ENCODE results near the gene TIGD7.
"Not testable (repeated sequence)": the region's sequence is repeated elsewhere in the genome, so short reads cannot be mapped to it uniquely, and the experiment has no call there.

TIGD7 gene

GRCh38 chr16:3282103-3282729 lies 23.0 kb downstream of the TIGD7 start:
- DNase-seq, result no peak

DNA sequence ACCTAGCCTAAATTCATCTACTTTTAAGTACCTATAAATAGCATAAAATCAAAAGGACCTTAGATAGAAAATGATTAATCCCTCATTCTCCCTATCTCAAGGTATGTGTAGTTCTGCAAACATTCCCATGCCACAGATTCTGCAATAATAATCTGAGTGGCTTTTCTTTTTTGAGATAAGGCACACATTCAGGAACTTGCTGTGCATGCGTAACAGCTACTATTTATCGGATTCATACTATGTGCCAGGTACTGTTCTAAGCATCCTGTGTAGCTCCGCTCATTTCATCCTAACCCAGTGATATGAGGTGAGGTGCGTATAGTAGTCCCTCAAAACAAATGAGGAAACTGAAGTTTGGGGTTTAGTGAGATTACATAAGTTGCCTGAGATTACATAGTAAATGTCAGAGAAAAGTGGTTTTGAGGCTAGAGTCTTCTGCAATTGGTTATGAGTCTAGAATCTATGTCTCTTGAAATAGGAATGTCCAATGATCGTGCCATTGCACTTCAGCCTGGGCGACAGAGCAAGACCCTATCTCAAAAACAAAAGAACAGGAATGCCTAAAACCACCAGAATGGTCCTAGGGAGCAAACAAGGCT lies 23.9 kb downstream of the TIGD7 start:
- no peak for DNase-seq

- DNase-seq, result no peak
Observed at GRCh38 chr16:3276679-3277078, 28.6 kb downstream of the TIGD7 start.

- no peak for DNase-seq
Observed at GRCh38 chr16:3274947-3275346, 30.3 kb downstream of the TIGD7 start.

DNA sequence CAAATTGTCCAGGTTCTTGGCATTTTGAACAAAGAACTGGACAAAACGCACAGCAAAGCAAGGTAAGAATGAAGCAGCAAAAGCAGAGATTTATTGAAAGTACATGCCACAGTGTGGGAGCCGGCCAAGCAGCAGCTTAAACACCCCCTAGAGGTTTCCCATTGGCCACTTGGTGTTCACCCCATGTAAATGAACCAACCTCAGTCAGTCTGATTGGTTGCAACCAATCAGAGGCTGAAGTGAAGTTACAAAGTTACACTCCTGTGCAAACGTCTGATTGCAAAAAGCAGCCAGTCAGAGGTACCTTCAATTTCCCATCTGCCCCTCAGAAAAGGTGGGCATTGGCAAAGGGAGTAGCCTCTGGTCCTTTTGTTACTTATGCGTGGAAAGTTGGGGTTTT lies 30.7 kb downstream of the TIGD7 start:
- DNase-seq, result no peak

GRCh38 chr16:3271281-3271680 lies 33.9 kb downstream of the TIGD7 start:
- not testable (repeated sequence) for DNase-seq

GRCh38 chr16:3270718-3271117 lies 34.5 kb downstream of the TIGD7 start:
- DNase-seq, result not testable (repeated sequence)

DNA sequence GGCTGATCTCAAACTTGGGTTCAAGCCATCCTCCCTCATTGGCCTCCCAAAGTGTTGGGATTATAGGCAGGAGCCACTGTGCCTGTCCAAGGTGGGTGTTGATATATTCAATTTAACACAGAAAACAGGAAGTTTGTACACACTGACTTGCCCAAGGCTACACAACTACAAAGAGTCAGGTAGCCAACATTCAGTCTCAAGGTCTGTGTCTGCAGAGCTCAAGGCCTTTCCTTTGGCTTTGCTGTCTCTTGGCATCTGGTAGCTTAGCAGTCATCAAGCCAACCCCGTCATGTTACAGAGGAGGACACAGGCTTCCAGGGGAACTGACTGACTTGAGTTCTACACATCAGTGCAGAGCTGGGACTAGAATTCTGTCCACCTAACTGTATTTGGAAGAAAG lies 36.9 kb downstream of the TIGD7 start:
- DNase-seq, result no peak

- DNase-seq, result no peak
Observed at GRCh38 chr16:3266873-3267537, 38.2 kb downstream of the TIGD7 start.

DNA sequence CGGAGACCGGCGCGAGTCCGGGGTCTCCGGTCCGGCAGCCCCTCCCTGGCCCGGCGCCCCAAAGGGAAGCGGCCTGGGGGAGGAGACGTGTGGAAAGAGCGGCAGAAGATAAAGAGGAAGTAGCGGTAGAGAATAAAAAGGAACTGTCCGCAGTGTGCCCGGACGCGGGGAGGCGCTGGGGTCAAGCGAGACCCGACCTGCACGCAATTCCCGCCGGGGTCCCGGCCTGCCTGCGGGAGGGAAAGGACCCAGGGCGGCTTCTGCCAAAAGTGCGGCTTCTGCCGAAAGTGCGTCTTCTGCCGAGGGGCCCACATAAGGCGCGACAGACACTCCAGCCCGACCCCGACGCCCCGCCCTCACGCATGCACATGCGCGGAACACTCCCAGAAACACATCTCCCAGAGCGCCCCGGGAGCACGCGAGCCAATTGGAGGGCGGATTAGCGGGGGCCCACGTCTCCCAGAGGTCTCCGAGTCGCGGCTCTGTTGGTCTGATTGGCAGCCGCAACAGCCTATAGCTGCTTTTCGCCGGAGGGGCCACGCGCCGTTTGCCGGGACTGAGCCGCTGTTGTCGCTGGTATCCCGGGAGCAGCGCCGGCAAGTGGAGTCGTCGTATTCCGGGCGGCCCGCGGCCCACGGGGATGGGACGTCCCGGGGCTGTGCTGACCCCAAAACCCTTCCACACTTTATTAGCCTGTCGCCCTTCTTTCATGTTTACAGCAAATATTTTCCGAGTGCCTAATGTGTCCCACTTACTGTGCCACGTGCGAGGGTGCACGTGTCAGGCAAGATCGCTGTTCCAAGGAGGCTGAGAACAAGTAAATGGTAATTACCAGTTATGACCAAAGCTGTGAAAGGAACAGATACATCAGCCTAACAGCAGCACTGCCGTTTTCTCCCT lies 40.8 kb downstream of the TIGD7 start:
- peak; percentile 87 for DNase-seq

- no peak for DNase-seq
Observed at GRCh38 chr16:3262517-3262916, 42.7 kb downstream of the TIGD7 start.

- DNase-seq, result no peak
Observed at GRCh38 chr16:3259836-3260235, 45.4 kb downstream of the TIGD7 start.

GRCh38 chr16:3256866-3257465 lies 48.3 kb downstream of the TIGD7 start:
- no peak for DNase-seq

- no peak for DNase-seq
Observed at GRCh38 chr16:3256146-3256865, 48.9 kb downstream of the TIGD7 start, which contains the start of gene MEFV. MEFV (minus strand) TSS chr16:3256633; CDS start chr16:3256587, 46 bp downstream.

GRCh38 chr16:3254309-3254708 lies 50.9 kb downstream of the TIGD7 start:
- DNase-seq, result no peak

GRCh38 chr16:3252967-3253366 lies 52.3 kb downstream of the TIGD7 start:
- no peak for DNase-seq

- no peak for DNase-seq
Observed at GRCh38 chr16:3249451-3249850, 55.8 kb downstream of the TIGD7 start.

DNA sequence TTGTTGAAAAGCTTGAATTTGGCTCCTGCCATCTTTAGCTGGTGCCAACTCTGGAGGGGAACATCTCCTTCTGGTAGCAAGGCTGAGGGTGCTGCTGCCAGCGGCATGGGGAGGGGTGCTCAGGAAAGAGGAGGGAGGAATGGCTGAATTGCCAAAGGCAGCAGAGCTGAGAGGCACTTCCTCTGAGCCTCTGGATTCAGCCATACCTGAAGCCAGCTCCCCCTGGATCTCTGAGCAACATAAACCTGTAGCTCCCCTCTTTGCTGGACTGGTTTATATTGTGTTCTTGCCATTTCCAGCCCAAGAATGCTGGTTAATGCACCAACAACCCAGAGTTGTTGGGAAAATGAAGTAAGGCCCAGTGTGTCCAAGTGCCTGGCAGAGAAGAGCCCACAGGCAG lies 56.2 kb downstream of the TIGD7 start:
- no peak for DNase-seq

All from NCI-H2107 (cell line).